ENCODE data around the gene CACNB2.
"Not testable (repeated sequence)": the region's sequence is repeated elsewhere in the genome, so short reads cannot be mapped to it uniquely, and the experiment has no call there.

Gene CACNB2

GRCh38 chr10:18540195-18540594 is 400.0 kb downstream of the CACNB2 start:
- no peak for DNase-seq

- no peak for DNase-seq
Measured at GRCh38 chr10:18542832-18543231, 402.6 kb downstream of the CACNB2 start.

GRCh38 chr10:18545621-18546305 is 405.5 kb downstream of the CACNB2 start:
- DNase-seq = no peak

GRCh38 chr10:18549105-18549504 is 408.9 kb downstream of the CACNB2 start:
- DNase-seq = no peak

GRCh38 chr10:18551473-18551872 is 411.2 kb downstream of the CACNB2 start:
- DNase-seq = no peak

GRCh38 chr10:18554479-18554878 is 414.3 kb downstream of the CACNB2 start:
- DNase-seq = no peak

GRCh38 chr10:18556522-18557147 is 416.4 kb downstream of the CACNB2 start:
- DNase-seq = no peak

- DNase-seq = no peak
Measured at GRCh38 chr10:18557960-18558359, 417.7 kb downstream of the CACNB2 start.

GRCh38 chr10:18561861-18562551 is 421.8 kb downstream of the CACNB2 start:
- no peak for DNase-seq

GRCh38 chr10:18563003-18563726 is 422.9 kb downstream of the CACNB2 start:
- DNase-seq = no peak

- no peak for DNase-seq
Measured at GRCh38 chr10:18565006-18565405, 424.8 kb downstream of the CACNB2 start.

- DNase-seq = no peak
Measured at GRCh38 chr10:18566177-18566576, 426.0 kb downstream of the CACNB2 start.

GRCh38 chr10:18567343-18567856 is 427.2 kb downstream of the CACNB2 start:
- no peak for DNase-seq

GRCh38 chr10:18570386-18570785 is 430.2 kb downstream of the CACNB2 start:
- not testable (repeated sequence) for DNase-seq

GRCh38 chr10:18571076-18571475 is 430.9 kb downstream of the CACNB2 start:
- DNase-seq = no peak

- no peak for DNase-seq
Measured at GRCh38 chr10:18571780-18572179, 431.6 kb downstream of the CACNB2 start.

- no peak for DNase-seq
Measured at GRCh38 chr10:18572959-18573561, 432.8 kb downstream of the CACNB2 start.

GRCh38 chr10:18576586-18576985 is 436.4 kb downstream of the CACNB2 start:
- DNase-seq = no peak

GRCh38 chr10:18577823-18578685 is 437.8 kb downstream of the CACNB2 start:
- no peak for DNase-seq

GRCh38 chr10:18582803-18583202 is 442.6 kb downstream of the CACNB2 start:
- DNase-seq = no peak

- DNase-seq = no peak
Measured at GRCh38 chr10:18583575-18584270, 443.5 kb downstream of the CACNB2 start.

Data from activated naive CD4-positive, alpha-beta T cell treated with anti-CD3 and anti-CD28 coated beads, Interleukin-2, amount 50 U/mL, for 16 hours (primary cell).